Testis (tissue), 2 donors: ENCODE results near the gene PPIL6.

Source experiments
- CTCF ChIP-seq, 3 experiments: fragments of 450-650 bp in 2 of 3; fragments of 200-600 bp in 1 of 3; sonication (generic) in 1 of 3; IDR thresholded peaks; one replicate each; pipeline ENCODE4 v1.5.1; 2016 to 2019; ENCODE audit warnings: antibody characterized with exemption in 3 of 3, mild to moderate bottlenecking in 2 of 3, moderate library complexity in 1 of 3
- POLR2A ChIP-seq: fragments of 450-650 bp; IDR thresholded peaks from one replicate; pipeline ENCODE4 v1.6.1; 2017; ENCODE audit warnings: antibody characterized with exemption, mild to moderate bottlenecking, moderate library complexity

- TF ChIP-seq CTCF (IDR thresholded peaks at IDR 0.05) (no peak), POLR2A (no peak)
These were observed 6.1 kb upstream of the PPIL6 start for GRCh38 chr6:109446541-109446940.
